Ovary (tissue), 9 donors: ENCODE results near the gene AUTS2. TPM values are rescaled to one million over a fixed set of nuclear protein-coding genes. Genes with fewer than 3 reads are reported as not detected.

Experiments used
- DNase-seq, 5 donors: peaks; one replicate each; pipeline ENCODE4 v3.0.0-alpha.2; 2019 to 2020
- H3K27ac ChIP-seq, 2 donors: fragments of 200-600 bp; one replicate each; pipeline versions ENCODE4 v1.5.1 to v1.8.0; 2019 to 2022
- H3K27me3 ChIP-seq: fragments of 200-600 bp; one replicate; pipeline ENCODE4 v1.8.0; 2022
- H3K36me3 ChIP-seq: fragments of 200-600 bp; sonication (generic); one replicate; pipeline ENCODE4 v1.5.1; 2019
- H3K4me1 ChIP-seq: one replicate; pipeline ENCODE4 v1.8.1; 2013; ENCODE audit warnings: mild to moderate bottlenecking, moderate library complexity; ENCODE audit not compliant: insufficient read depth
- H3K4me3 ChIP-seq: fragments of 200-600 bp; sonication (generic); one replicate; pipeline ENCODE4 v1.5.1; 2017
- H3K9me3 ChIP-seq, 2 donors: fragments of 200-600 bp in 1 of 2; sonication (generic) in 1 of 2; one replicate each; pipeline versions ENCODE4 v1.5.1 to v1.8.1; 2013 to 2019; ENCODE audit warnings: mild to moderate bottlenecking in 1 of 2, moderate library complexity in 1 of 2
- CTCF ChIP-seq, 3 donors: fragments of 450-650 bp in 2 of 3; fragments of 200-600 bp in 1 of 3; IDR thresholded peaks; one replicate each; pipeline versions ENCODE4 v1.5.1 to v1.8.0; 2016 to 2022; ENCODE audit warnings: antibody characterized with exemption in 3 of 3, mild to moderate bottlenecking in 1 of 3
- EP300 ChIP-seq: sonication (generic); formaldehyde crosslinking; IDR thresholded peaks from one replicate; pipeline ENCODE4 v1.6.1; 2017; ENCODE audit warnings: antibody characterized with exemption
- POLR2A ChIP-seq: fragments of 450-650 bp; IDR thresholded peaks from one replicate; pipeline ENCODE4 v1.6.1; 2017; ENCODE audit warnings: antibody characterized with exemption, mild to moderate bottlenecking, moderate library complexity
- WGBS, 3 donors: extraction: QIAGEN DNeasy Blood & Tissue Kit in 1 of 3; methylation state at CpG; one replicate each; pipeline versions ENCODE4 v1.1.5 to v1.1.7; 2013 to 2017; 5-methylcytosine and 5-hydroxymethylcytosine counted together
- intact Hi-C, 4 donors: fragments of 100-400 bp; cut with DNase I; formaldehyde crosslinking; loops; one replicate each; pipeline versions ENCODE4 v1.11.0 to v1.15.1; 2022 to 2023
- polyA plus RNA-seq, 2 donors: library from polyadenylated mRNA; stranded (reverse); fragments of 200-250 nt in 1 of 2; fragments of 350-450 nt in 1 of 2; fragmentation: Illumina TruSeq in 1 of 2; extraction: RNeasy Lipid Tissue Mini Kit (QIAGEN cat#74804) in 1 of 2; gene quantifications; one replicate each; pipeline ENCODE4 v1.2.3, GENCODE V29; 2013 to 2014
- total RNA-seq, 7 donors: library from RNA; depleted of rRNA in 2 of 7; stranded (reverse); fragments of >200 nt in 2 of 7; fragmentation: NEBNext Ultra II Directional in 3 of 7; extraction: Animal tissue kit (Norgen Biotek cat#: 25700) in 3 of 7; gene quantifications; one replicate each; pipeline versions ENCODE4 v1.1.0 to v1.2.4, GENCODE V29; 2016 to 2023
- donor health status: DM: no; HTN: no; CAD: no; lungs with moderate emphysema.
- donor health status: DM: no; HTN: no; CAD: no.
- donor health status: Bipolar disorder and iron deficiency.
- donor health status: DM: yes; HTN: yes; CAD: no.
- donor health status: DM: no; HTN: no; CAD: no.
- donor health status: DM: yes; HTN: yes; CAD: no.

The AUTS2 gene
- total and polyA plus RNA-seq, 9 donors, result 18.3 to 60.9 (median 44.9) TPM

- no peaks in the 10 kb centered on the region for H3K9me3 ChIP-seq
- intact Hi-C loops, result no loop called here
- no peaks in the 10 kb centered on the region for H3K27me3 ChIP-seq
- 70 to 74% (median 71%) methylated on average over 7 of the region's 7 CpGs for WGBS, 3 donors
- H3K27ac ChIP-seq, result no peak overlapping the region
- no peaks in the 10 kb centered on the region for H3K36me3 ChIP-seq
- no peak for TF ChIP-seq EP300
- TF ChIP-seq CTCF (IDR thresholded peaks at IDR 0.05), result no peak
- TF ChIP-seq POLR2A, result no peak
- peaks cover 6% of the 10 kb centered on the region for H3K4me1 ChIP-seq
- no peak for DNase-seq
- no peak overlapping the region for H3K4me3 ChIP-seq
Measured at GRCh38 chr7:69811476-69812308, 213.4 kb downstream of the AUTS2 start.

GRCh38 chr7:69812756-69813155 is 214.5 kb downstream of the AUTS2 start:
- 93 to 100% (median 94%) methylated on average over 1 of the region's 1 CpG for WGBS, 3 donors
- TF ChIP-seq POLR2A (no peak), CTCF (IDR thresholded peaks at IDR 0.05) (no peak), EP300 (no peak)
- no peak overlapping the region for H3K4me3 ChIP-seq
- no peaks in the 10 kb centered on the region for H3K9me3 ChIP-seq
- H3K36me3 ChIP-seq, result no peaks in the 10 kb centered on the region
- peaks cover 11% of the 10 kb centered on the region for H3K4me1 ChIP-seq
- H3K27me3 ChIP-seq, result no peaks in the 10 kb centered on the region
- no peak overlapping the region for H3K27ac ChIP-seq
- no peak for DNase-seq
- intact Hi-C loops, result no loop called here

- DNase-seq, result no peak
- intact Hi-C loops, result no loop called here
- H3K4me3 ChIP-seq, result no peak overlapping the region
- peaks cover 12% of the 10 kb centered on the region for H3K4me1 ChIP-seq
- no peaks in the 10 kb centered on the region for H3K27me3 ChIP-seq
- no peaks in the 10 kb centered on the region for H3K9me3 ChIP-seq
- no peaks in the 10 kb centered on the region for H3K36me3 ChIP-seq
- TF ChIP-seq EP300 (no peak), CTCF (IDR thresholded peaks at IDR 0.05) (no peak), POLR2A (no peak)
- no peak overlapping the region for H3K27ac ChIP-seq
Measured at GRCh38 chr7:69813637-69814240, 215.5 kb downstream of the AUTS2 start.

GRCh38 chr7:69814421-69814962 is 216.2 kb downstream of the AUTS2 start:
- WGBS, 3 donors, result 46 to 66% (median 61%) methylated on average over 14 of the region's 14 CpGs
- Histone ChIP-seq H3K36me3 (no peaks in the 10 kb centered on the region), H3K9me3 (no peaks in the 10 kb centered on the region), H3K4me3 (no peak overlapping the region), H3K27me3 (no peaks in the 10 kb centered on the region), H3K4me1 (peaks cover 13% of the 10 kb centered on the region), H3K27ac (no peak overlapping the region)
- no peak for DNase-seq
- intact Hi-C loops, result no loop called here
- TF ChIP-seq POLR2A (no peak), EP300 (no peak), CTCF (IDR thresholded peaks at IDR 0.05) (no peak)
